GM19328 (cell line): ENCODE measurements around the gene LRRFIP1.
"Not testable (repeated sequence)": the region's sequence is repeated elsewhere in the genome, so short reads cannot be mapped to it uniquely, and the experiment has no call there.

Experiments
- ATAC-seq: cut with Tn5 transposase; IDR thresholded peaks from one replicate; pipeline ENCODE4 v1.9.1; 2021; ENCODE audit warnings: mild to moderate bottlenecking, moderate library complexity; ENCODE audit not compliant: unreplicated experiment

LRRFIP1 gene

GRCh38 chr2:237627441-237628246 is at the start of gene LRRFIP1:
TSS of gene LRRFIP1 (plus strand) at chr2:237627587. CDS start at chr2:237627645, 58 bp downstream.
- ATAC-seq = no peak

- no peak for ATAC-seq
Measured at GRCh38 chr2:237577956-237578870, 49.2 kb upstream of the LRRFIP1 start.

GRCh38 chr2:237581326-237581725 is 46.1 kb upstream of the LRRFIP1 start:
- no peak for ATAC-seq

- no peak for ATAC-seq
Measured at GRCh38 chr2:237581751-237582746, 45.3 kb upstream of the LRRFIP1 start.

GRCh38 chr2:237583385-237584295 is 43.7 kb upstream of the LRRFIP1 start:
- no peak for ATAC-seq

GRCh38 chr2:237585590-237586221 is 41.7 kb upstream of the LRRFIP1 start:
- no peak for ATAC-seq

GRCh38 chr2:237588044-237588696 is 39.2 kb upstream of the LRRFIP1 start:
- no peak for ATAC-seq

- ATAC-seq = no peak
Measured at GRCh38 chr2:237590272-237591140, 36.9 kb upstream of the LRRFIP1 start, which contains the start of gene RAB17. TSS of gene RAB17 (minus strand) at chr2:237590734. CDS start at chr2:237586154, 4,580 bp downstream.

- ATAC-seq = no peak
Measured at GRCh38 chr2:237591141-237591881, 36.1 kb upstream of the LRRFIP1 start.

GRCh38 chr2:237592425-237592980 is 34.9 kb upstream of the LRRFIP1 start:
- ATAC-seq = no peak

- no peak for ATAC-seq
Measured at GRCh38 chr2:237593036-237593435, 34.4 kb upstream of the LRRFIP1 start.

GRCh38 chr2:237593596-237594320 is 33.6 kb upstream of the LRRFIP1 start:
- ATAC-seq = no peak

- no peak for ATAC-seq
Measured at GRCh38 chr2:237594514-237594871, 32.9 kb upstream of the LRRFIP1 start.

GRCh38 chr2:237595829-237596519 is 31.4 kb upstream of the LRRFIP1 start:
- ATAC-seq = not testable (repeated sequence)

- ATAC-seq = no peak
Measured at GRCh38 chr2:237596520-237597195, 30.7 kb upstream of the LRRFIP1 start.
